GM23248 (cell line): ENCODE measurements around the gene RIMS4.

Experiments
- EZH2 ChIP-seq: fragments of 200-600 bp; sonication (generic); IDR thresholded peaks from 2 replicates; pipeline ENCODE4 v1.6.1; 2018; ENCODE audit warnings: antibody characterized with exemption, mild to moderate bottlenecking; ENCODE audit not compliant: insufficient read depth, poor library complexity, severe bottlenecking
- EZH2phosphoT487 ChIP-seq: fragments of 200-600 bp; sonication (generic); IDR thresholded peaks from 2 replicates; pipeline ENCODE4 v1.6.1; 2018; ENCODE audit warnings: antibody characterized with exemption, moderate library complexity, mild to moderate bottlenecking, low read depth; ENCODE audit not compliant: insufficient read depth

DNA sequence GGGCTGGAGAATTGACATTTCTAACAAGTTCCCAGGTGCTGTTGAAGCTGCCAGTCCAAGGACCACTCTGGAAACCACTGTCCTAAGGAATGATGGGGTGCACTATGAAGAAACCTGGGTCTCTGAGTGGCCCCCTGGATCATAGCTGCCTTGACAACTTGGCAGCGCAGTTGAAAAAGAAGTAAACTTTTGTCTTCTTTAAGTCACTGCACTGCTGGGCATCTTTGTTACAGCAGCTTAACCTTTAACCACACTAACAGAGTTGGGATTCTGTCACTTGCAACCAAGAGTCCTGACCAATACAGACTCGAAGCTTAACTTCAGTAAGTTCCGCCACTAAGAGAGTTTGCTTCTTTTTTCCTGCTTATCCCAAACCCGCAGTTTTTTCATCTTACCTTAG is 73.2 kb downstream of the RIMS4 start:
- no peak for TF ChIP-seq EZH2phosphoT487
- no peak for TF ChIP-seq EZH2
